WTC11 (cell line): ENCODE data around the gene ROBO2. TPM values are rescaled to one million over a fixed set of nuclear protein-coding genes. Genes with fewer than 3 reads are reported as not detected.

Experiments
- ATAC-seq: fragments of 200-7000 bp; cut with Tn5 transposase; 2 replicates; pipeline ENCODE4 v1.10.0; 2021; ENCODE audit warnings: mild to moderate bottlenecking, moderate library complexity
- CTCF ChIA-PET: fragments of 300-600 bp; sonication (Branson Sonifier 250); formaldehyde crosslinking; loops from one replicate; lab custom pipeline; 2021; ENCODE audit warnings: antibody characterized with exemption; lab: Charles Lee
- POLR2A ChIA-PET: fragments of 350-600 bp; sonication (Branson Sonifier 250); formaldehyde crosslinking; loops from one replicate; lab custom pipeline; 2021; ENCODE audit warnings: antibody characterized with exemption; lab: Charles Lee
- DNase-seq: peaks from one replicate; pipeline ENCODE4 v3.0.0; 2021; ENCODE audit warnings: low spot score
- H3K27ac Mint-ChIP-seq: 2 replicates; pipeline ENCODE4 v1.8.0; 2021; ENCODE audit warnings: mixed read lengths
- H3K27me3 Mint-ChIP-seq: 2 replicates; pipeline ENCODE4 v1.8.0; 2021; ENCODE audit warnings: low read depth, mild to moderate bottlenecking, moderate library complexity, mixed read lengths
- H3K36me3 Mint-ChIP-seq: 2 replicates; pipeline ENCODE4 v1.8.0; 2021; ENCODE audit warnings: mixed read lengths
- H3K4me1 Mint-ChIP-seq: 2 replicates; pipeline ENCODE4 v1.8.0; 2022; ENCODE audit warnings: mixed read lengths
- H3K4me3 Mint-ChIP-seq: 2 replicates; pipeline ENCODE4 v1.8.0; 2021; ENCODE audit warnings: mild to moderate bottlenecking, moderate library complexity, mixed read lengths
- H3K9me3 Mint-ChIP-seq: 2 replicates; pipeline ENCODE4 v1.8.0; 2021; ENCODE audit warnings: mixed read lengths
- GTF2I ChIP-seq: fragments of 250-450 bp; sonication (Bioruptor Pico); conservative IDR thresholded peaks from 2 replicates; pipeline ENCODE4 v1.4.0; 2021; ENCODE audit warnings: mild to moderate bottlenecking
- NFYB ChIP-seq: sonication (generic); formaldehyde crosslinking; conservative IDR thresholded peaks from 2 replicates; pipeline ENCODE4 v1.8.0; 2022; ENCODE audit warnings: low read depth, missing genetic modification reagents
- NR1H2 ChIP-seq: sonication (generic); formaldehyde crosslinking; IDR thresholded peaks from 2 replicates; pipeline ENCODE4 v1.9.0; 2021; ENCODE audit warnings: mild to moderate bottlenecking, moderate library complexity, missing genetic modification reagents
- PRRX2 ChIP-seq: fragments of 250-450 bp; sonication (Bioruptor Pico); IDR thresholded peaks from 2 replicates; pipeline ENCODE4 v1.8.0; 2021; ENCODE audit warnings: mild to moderate bottlenecking
- SMAD4 ChIP-seq: sonication (generic); formaldehyde crosslinking; IDR thresholded peaks from 2 replicates; pipeline ENCODE4 v1.8.0; 2022; ENCODE audit warnings: mild to moderate bottlenecking, missing genetic modification reagents
- ZNF121 ChIP-seq: sonication (generic); formaldehyde crosslinking; IDR thresholded peaks from 2 replicates; pipeline ENCODE4 v1.8.0; 2023; ENCODE audit warnings: missing genetic modification reagents
- ZNF396 ChIP-seq: fragments of 250-450 bp; sonication (Bioruptor Pico); IDR thresholded peaks from 2 replicates; pipeline ENCODE4 v1.8.0; 2021; ENCODE audit warnings: mild to moderate bottlenecking, moderate library complexity, borderline replicate concordance
- total RNA-seq: library from RNA; stranded (reverse); gene quantifications from 3 replicates; pipeline ENCODE4 v1.2.3, GENCODE V29; 2021
- TF ChIP-seq, protein P1 (sequence below): fragments of 250-450 bp; sonication (Bioruptor Pico); IDR thresholded peaks from 2 replicates; pipeline ENCODE4 v1.9.0; 2021; ENCODE audit warnings: mild to moderate bottlenecking
- TF ChIP-seq, protein P2 (sequence below): sonication (generic); formaldehyde crosslinking; IDR thresholded peaks from 2 replicates; pipeline ENCODE4 v1.8.0; 2023; ENCODE audit warnings: mild to moderate bottlenecking, missing genetic modification reagents
- TF ChIP-seq, protein P3 (sequence below): sonication (generic); formaldehyde crosslinking; IDR thresholded peaks from 2 replicates; pipeline ENCODE4 v1.8.0; 2023; ENCODE audit warnings: missing genetic modification reagents, mild to moderate bottlenecking, borderline replicate concordance
- TF ChIP-seq, protein P4 (sequence below): sonication (generic); formaldehyde crosslinking; IDR thresholded peaks from 2 replicates; pipeline ENCODE4 v1.8.1; 2022; ENCODE audit warnings: mild to moderate bottlenecking, missing genetic modification reagents, moderate library complexity, borderline replicate concordance
- TF ChIP-seq, protein P5 (sequence below): sonication (generic); formaldehyde crosslinking; IDR thresholded peaks from 2 replicates; pipeline ENCODE4 v1.8.0; 2022; ENCODE audit warnings: mild to moderate bottlenecking, missing genetic modification reagents
- TF ChIP-seq, protein P6 (sequence below): sonication (generic); formaldehyde crosslinking; IDR thresholded peaks from 2 replicates; pipeline ENCODE4 v1.8.0; 2022; ENCODE audit warnings: mild to moderate bottlenecking, missing genetic modification reagents

ROBO2 gene
- total RNA-seq, 1 experiment from 2014 or later = 11.7 TPM

DNA sequence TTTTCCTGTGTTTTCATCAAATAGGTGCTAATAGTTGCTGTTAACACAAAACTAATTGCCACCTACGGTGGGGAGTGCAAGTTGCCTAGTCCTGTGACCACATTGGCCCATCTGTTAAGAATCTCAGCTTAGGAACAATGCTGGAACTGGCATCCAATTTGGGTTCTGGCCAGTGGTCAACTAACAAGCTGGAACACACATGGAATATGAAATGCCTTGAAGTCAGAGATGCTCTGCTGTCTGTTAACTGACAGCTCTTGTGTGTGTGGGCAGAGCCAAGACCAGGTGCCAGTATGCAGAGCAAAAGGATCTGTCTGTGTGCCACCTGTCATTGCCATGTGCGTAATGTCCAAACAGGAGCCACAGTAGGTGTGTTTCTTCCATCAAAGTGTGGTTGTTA lies 460.8 kb downstream of the ROBO2 start:
- H3K27ac Mint-ChIP-seq = no peak overlapping the region
- H3K4me3 Mint-ChIP-seq = no peak overlapping the region
- ChIA-PET CTCF (no interaction called here), POLR2A (no interaction called here)
- TF ChIP-seq PRRX2 (CRISPR knock-in tag) (no peak), ZNF396 (CRISPR knock-in tag) (no peak), ZNF121 (no peak), NFYB (no peak), GTF2I (CRISPR knock-in tag) (no peak)
- TF ChIP-seq, protein P1, sequence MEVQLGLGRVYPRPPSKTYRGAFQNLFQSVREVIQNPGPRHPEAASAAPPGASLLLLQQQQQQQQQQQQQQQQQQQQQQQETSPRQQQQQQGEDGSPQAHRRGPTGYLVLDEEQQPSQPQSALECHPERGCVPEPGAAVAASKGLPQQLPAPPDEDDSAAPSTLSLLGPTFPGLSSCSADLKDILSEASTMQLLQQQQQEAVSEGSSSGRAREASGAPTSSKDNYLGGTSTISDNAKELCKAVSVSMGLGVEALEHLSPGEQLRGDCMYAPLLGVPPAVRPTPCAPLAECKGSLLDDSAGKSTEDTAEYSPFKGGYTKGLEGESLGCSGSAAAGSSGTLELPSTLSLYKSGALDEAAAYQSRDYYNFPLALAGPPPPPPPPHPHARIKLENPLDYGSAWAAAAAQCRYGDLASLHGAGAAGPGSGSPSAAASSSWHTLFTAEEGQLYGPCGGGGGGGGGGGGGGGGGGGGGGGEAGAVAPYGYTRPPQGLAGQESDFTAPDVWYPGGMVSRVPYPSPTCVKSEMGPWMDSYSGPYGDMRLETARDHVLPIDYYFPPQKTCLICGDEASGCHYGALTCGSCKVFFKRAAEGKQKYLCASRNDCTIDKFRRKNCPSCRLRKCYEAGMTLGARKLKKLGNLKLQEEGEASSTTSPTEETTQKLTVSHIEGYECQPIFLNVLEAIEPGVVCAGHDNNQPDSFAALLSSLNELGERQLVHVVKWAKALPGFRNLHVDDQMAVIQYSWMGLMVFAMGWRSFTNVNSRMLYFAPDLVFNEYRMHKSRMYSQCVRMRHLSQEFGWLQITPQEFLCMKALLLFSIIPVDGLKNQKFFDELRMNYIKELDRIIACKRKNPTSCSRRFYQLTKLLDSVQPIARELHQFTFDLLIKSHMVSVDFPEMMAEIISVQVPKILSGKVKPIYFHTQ (CRISPR knock-in tag) = no peak
- H3K27me3 Mint-ChIP-seq = no peaks in the 10 kb centered on the region
- no peak for ATAC-seq
- DNase-seq = no peak
- H3K4me1 Mint-ChIP-seq = no peaks in the 10 kb centered on the region; the same call in 1 of the 2 replicates
- H3K9me3 Mint-ChIP-seq = no peaks in the 10 kb centered on the region
- H3K36me3 Mint-ChIP-seq = no peaks in the 10 kb centered on the region

DNA sequence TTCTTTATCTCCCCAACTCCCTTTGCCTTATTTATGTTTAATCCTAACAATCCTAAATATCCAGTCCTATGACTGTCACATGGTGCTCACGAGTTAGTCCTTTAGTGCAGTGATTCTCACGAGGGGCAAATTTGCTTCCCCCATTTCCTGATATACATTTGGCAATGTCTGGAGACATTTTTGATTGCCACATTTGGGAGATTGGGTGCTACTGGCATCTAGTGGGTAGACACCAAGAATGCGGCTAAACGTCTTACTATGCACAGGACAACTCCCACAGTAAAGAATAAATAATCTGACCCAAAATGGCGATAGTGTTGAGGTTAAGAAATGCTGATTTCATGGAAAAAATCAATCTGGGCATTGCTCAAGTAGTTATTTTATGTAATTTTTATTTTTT lies 466.5 kb downstream of the ROBO2 start:
- Mint-ChIP-seq H3K4me3 (no peak overlapping the region), H3K27ac (no peak overlapping the region), H3K27me3 (no peaks in the 10 kb centered on the region), H3K36me3 (no peaks in the 10 kb centered on the region), H3K4me1 (peaks cover 10% of the 10 kb centered on the region), H3K9me3 (0 out of 2 replicates have a peak, but pooled peaks cover 4% of the 10 kb centered on the region)
- DNase-seq (no peak), ATAC-seq (no peak)
- TF ChIP-seq, protein P2, sequence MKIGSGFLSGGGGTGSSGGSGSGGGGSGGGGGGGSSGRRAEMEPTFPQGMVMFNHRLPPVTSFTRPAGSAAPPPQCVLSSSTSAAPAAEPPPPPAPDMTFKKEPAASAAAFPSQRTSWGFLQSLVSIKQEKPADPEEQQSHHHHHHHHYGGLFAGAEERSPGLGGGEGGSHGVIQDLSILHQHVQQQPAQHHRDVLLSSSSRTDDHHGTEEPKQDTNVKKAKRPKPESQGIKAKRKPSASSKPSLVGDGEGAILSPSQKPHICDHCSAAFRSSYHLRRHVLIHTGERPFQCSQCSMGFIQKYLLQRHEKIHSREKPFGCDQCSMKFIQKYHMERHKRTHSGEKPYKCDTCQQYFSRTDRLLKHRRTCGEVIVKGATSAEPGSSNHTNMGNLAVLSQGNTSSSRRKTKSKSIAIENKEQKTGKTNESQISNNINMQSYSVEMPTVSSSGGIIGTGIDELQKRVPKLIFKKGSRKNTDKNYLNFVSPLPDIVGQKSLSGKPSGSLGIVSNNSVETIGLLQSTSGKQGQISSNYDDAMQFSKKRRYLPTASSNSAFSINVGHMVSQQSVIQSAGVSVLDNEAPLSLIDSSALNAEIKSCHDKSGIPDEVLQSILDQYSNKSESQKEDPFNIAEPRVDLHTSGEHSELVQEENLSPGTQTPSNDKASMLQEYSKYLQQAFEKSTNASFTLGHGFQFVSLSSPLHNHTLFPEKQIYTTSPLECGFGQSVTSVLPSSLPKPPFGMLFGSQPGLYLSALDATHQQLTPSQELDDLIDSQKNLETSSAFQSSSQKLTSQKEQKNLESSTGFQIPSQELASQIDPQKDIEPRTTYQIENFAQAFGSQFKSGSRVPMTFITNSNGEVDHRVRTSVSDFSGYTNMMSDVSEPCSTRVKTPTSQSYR (CRISPR knock-in tag) = no peak
- TF ChIP-seq, protein P3, sequence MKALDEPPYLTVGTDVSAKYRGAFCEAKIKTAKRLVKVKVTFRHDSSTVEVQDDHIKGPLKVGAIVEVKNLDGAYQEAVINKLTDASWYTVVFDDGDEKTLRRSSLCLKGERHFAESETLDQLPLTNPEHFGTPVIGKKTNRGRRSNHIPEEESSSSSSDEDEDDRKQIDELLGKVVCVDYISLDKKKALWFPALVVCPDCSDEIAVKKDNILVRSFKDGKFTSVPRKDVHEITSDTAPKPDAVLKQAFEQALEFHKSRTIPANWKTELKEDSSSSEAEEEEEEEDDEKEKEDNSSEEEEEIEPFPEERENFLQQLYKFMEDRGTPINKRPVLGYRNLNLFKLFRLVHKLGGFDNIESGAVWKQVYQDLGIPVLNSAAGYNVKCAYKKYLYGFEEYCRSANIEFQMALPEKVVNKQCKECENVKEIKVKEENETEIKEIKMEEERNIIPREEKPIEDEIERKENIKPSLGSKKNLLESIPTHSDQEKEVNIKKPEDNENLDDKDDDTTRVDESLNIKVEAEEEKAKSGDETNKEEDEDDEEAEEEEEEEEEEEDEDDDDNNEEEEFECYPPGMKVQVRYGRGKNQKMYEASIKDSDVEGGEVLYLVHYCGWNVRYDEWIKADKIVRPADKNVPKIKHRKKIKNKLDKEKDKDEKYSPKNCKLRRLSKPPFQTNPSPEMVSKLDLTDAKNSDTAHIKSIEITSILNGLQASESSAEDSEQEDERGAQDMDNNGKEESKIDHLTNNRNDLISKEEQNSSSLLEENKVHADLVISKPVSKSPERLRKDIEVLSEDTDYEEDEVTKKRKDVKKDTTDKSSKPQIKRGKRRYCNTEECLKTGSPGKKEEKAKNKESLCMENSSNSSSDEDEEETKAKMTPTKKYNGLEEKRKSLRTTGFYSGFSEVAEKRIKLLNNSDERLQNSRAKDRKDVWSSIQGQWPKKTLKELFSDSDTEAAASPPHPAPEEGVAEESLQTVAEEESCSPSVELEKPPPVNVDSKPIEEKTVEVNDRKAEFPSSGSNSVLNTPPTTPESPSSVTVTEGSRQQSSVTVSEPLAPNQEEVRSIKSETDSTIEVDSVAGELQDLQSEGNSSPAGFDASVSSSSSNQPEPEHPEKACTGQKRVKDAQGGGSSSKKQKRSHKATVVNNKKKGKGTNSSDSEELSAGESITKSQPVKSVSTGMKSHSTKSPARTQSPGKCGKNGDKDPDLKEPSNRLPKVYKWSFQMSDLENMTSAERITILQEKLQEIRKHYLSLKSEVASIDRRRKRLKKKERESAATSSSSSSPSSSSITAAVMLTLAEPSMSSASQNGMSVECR (CRISPR knock-in tag) = no peak
- TF ChIP-seq, protein P4, sequence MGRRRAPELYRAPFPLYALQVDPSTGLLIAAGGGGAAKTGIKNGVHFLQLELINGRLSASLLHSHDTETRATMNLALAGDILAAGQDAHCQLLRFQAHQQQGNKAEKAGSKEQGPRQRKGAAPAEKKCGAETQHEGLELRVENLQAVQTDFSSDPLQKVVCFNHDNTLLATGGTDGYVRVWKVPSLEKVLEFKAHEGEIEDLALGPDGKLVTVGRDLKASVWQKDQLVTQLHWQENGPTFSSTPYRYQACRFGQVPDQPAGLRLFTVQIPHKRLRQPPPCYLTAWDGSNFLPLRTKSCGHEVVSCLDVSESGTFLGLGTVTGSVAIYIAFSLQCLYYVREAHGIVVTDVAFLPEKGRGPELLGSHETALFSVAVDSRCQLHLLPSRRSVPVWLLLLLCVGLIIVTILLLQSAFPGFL = no peak
- TF ChIP-seq, protein P5, sequence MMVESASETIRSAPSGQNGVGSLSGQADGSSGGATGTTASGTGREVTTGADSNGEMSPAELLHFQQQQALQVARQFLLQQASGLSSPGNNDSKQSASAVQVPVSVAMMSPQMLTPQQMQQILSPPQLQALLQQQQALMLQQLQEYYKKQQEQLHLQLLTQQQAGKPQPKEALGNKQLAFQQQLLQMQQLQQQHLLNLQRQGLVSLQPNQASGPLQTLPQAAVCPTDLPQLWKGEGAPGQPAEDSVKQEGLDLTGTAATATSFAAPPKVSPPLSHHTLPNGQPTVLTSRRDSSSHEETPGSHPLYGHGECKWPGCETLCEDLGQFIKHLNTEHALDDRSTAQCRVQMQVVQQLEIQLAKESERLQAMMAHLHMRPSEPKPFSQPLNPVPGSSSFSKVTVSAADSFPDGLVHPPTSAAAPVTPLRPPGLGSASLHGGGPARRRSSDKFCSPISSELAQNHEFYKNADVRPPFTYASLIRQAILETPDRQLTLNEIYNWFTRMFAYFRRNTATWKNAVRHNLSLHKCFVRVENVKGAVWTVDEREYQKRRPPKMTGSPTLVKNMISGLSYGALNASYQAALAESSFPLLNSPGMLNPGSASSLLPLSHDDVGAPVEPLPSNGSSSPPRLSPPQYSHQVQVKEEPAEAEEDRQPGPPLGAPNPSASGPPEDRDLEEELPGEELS (CRISPR knock-in tag) = no peak
- TF ChIP-seq, protein P6, sequence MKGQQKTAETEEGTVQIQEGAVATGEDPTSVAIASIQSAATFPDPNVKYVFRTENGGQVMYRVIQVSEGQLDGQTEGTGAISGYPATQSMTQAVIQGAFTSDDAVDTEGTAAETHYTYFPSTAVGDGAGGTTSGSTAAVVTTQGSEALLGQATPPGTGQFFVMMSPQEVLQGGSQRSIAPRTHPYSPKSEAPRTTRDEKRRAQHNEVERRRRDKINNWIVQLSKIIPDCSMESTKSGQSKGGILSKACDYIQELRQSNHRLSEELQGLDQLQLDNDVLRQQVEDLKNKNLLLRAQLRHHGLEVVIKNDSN (CRISPR knock-in tag) = no peak
- TF ChIP-seq NR1H2 (no peak), SMAD4 (no peak)
- CTCF ChIA-PET = no interaction called here
- POLR2A ChIA-PET = no interaction called here
